KOPT-K1 (cell line): Measurements from ENCODE around the gene PAIP2B.

Source experiments
- H3K27ac ChIP-seq: fragments of 200-600 bp; sonication (generic); 2 replicates; pipeline ENCODE4 v1.5.1; 2016; ENCODE audit warnings: antibody characterized with exemption, mild to moderate bottlenecking, low read depth, low read length; ENCODE audit not compliant: poor library complexity, severe bottlenecking
- H3K36me3 ChIP-seq: fragments of 200-600 bp; sonication (generic); 2 replicates; pipeline ENCODE4 v1.5.1; 2017; ENCODE audit warnings: antibody characterized with exemption, mild to moderate bottlenecking, low read length, moderate library complexity; ENCODE audit not compliant: insufficient read depth
- H3K9me3 ChIP-seq: fragments of 200-600 bp; sonication (generic); 2 replicates; pipeline ENCODE4 v1.5.1; 2017; ENCODE audit warnings: antibody characterized with exemption, low read length, mild to moderate bottlenecking; ENCODE audit not compliant: insufficient read depth, poor library complexity, severe bottlenecking

PAIP2B gene

DNA sequence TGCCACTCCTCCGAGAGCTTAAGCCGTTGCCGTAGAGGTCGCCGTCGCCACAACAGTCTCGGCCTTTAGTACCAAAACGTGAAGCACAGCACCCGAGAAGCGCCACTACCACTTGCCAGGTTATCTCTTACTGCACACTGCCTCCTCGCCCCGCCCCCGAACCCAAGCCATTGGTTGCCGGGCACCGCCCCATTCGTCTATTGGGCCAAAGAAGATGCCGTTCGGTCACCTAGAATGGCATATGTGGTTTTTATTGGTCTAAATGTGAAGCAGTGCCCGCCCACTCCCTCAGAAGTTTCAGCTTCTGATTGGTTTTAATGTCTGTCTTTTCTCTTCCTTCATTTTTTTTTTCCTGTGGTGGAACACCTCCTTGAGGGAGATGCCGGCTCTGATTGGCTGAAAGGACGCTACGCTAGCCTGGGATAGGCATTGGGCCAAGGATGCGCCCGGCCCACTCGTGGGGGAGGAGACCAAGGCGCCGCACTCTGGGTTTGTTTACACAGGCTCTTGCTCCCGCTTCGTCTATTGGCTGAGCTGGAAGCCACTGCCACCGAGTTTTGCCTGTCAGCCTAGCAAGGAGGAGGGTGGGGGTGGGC, at the start of gene PAIP2B:
PAIP2B (minus strand) TSS at position 139 of the 596 bp plus-strand sequence. CDS start 24,514 bp downstream, outside the sequence.
- H3K27ac ChIP-seq: no peak within 1 kb of the TSS
- H3K36me3 ChIP-seq: no peaks in the 10 kb centered on the region
- H3K9me3 ChIP-seq: no peaks in the 10 kb centered on the region

GRCh38 chr2:71275939-71276310, 49.0 kb upstream of the PAIP2B start:
- H3K27ac ChIP-seq: no peak overlapping the region

GRCh38 chr2:71269511-71270090, 42.7 kb upstream of the PAIP2B start:
- H3K27ac ChIP-seq: no peak overlapping the region
- H3K36me3 ChIP-seq: no peaks in the 10 kb centered on the region
- no peaks in the 10 kb centered on the region for H3K9me3 ChIP-seq

More at GRCh38 chr2:71275939-71276310, 49.0 kb upstream of the PAIP2B start:
- H3K9me3 ChIP-seq: no peaks in the 10 kb centered on the region
- H3K36me3 ChIP-seq: no peaks in the 10 kb centered on the region

- Histone ChIP-seq H3K27ac (no peak overlapping the region), H3K36me3 (no peaks in the 10 kb centered on the region), H3K9me3 (no peaks in the 10 kb centered on the region)
Observed at GRCh38 chr2:71263386-71263785, 36.5 kb upstream of the PAIP2B start.

GRCh38 chr2:71261534-71261933, 34.6 kb upstream of the PAIP2B start:
- H3K36me3 ChIP-seq: no peaks in the 10 kb centered on the region
- no peak overlapping the region for H3K27ac ChIP-seq
- H3K9me3 ChIP-seq: no peaks in the 10 kb centered on the region

GRCh38 chr2:71256421-71256820, 29.5 kb upstream of the PAIP2B start:
- Histone ChIP-seq H3K36me3 (no peaks in the 10 kb centered on the region), H3K9me3 (no peaks in the 10 kb centered on the region), H3K27ac (no peak overlapping the region)

DNA sequence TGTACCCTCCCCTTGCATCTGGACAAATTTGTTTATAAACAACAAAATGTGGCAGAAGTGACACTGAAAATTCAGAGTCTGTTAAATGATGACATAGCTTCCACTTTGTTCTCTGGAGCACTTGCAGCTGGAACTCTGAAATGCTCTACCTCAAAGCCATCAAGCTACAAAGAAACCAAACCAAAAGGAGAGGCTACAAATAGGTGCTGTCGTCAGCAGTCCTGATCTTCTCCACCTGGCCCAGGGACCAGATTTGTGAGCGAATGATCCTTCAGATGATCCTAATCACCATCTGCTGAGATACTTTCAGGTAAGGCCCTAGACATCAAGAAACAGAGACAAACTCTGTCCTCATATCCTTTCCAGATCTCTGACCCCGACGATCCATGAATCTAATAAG, 27.9 kb upstream of the PAIP2B start:
- Histone ChIP-seq H3K36me3 (no peaks in the 10 kb centered on the region), H3K9me3 (no peaks in the 10 kb centered on the region), H3K27ac (no peak overlapping the region)

DNA sequence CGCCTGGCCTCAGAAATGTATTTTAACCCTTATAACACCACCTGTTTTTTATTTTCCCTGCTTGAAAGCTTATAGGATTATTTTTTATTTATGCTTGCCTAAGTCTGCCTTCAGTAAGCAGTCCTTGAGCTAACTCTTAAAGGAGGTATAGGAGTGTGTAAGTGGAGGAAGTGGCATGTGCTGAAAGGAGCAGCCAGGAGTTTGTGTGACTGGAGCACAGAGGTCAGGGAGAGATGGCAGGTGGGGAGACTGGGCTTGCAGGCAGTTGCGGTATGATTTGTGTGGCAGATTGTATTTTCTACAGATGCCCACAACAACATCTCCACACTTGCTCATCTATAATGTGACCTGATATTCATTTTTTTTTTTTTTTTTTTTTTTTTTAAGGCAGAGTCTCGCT, 27.2 kb upstream of the PAIP2B start:
- Histone ChIP-seq H3K36me3 (no peaks in the 10 kb centered on the region), H3K27ac (no peak overlapping the region)

GRCh38 chr2:71253476-71253875, 26.6 kb upstream of the PAIP2B start:
- no peak overlapping the region for H3K27ac ChIP-seq
- H3K36me3 ChIP-seq: no peaks in the 10 kb centered on the region
- H3K9me3 ChIP-seq: no peaks in the 10 kb centered on the region

More for the DNA sequence above, 27.2 kb upstream of the PAIP2B start:
- no peaks in the 10 kb centered on the region for H3K9me3 ChIP-seq

DNA sequence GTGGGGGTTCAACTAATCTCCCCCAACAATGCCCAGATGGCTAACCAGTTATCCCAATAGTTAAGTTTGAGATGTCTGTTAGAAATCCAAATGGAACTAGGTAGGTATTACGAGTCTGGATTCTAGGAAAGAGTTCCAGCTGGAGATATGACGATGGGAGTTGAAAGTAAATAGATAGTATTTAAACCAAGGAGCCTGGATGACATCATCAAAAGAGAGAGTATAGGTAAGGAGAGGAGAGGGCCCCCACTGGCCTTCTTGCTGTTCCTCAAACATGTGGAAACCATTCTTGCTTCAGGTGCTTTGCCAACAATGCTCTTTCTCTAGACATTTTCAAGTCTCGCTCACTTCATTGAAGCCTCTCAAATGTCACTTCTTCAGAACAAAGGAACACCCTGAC, 26.0 kb upstream of the PAIP2B start:
- Histone ChIP-seq H3K36me3 (no peaks in the 10 kb centered on the region), H3K27ac (no peak overlapping the region), H3K9me3 (no peaks in the 10 kb centered on the region)

DNA sequence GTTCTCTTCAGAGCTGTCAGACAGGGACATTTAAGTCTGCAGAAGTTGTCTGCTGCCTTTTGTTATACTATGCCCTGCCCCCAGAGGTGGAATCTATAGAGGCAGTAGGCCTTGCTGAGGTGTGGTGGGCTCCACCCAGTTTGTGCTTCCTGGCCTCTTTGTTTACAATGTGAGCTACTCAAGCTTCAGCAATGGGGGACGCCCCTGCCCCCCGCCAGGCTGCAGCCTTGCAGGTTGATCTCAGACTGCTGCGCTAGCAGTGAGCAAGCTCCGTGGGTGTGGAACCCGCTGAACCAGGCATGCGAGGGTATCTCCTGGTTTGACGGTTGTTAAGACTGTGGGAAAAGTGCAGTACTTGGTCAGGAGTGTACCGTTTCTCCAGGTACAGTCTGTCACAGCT, 24.0 kb upstream of the PAIP2B start:
- Histone ChIP-seq H3K36me3 (no peaks in the 10 kb centered on the region), H3K27ac (no peak overlapping the region), H3K9me3 (no peaks in the 10 kb centered on the region)

- no peaks in the 10 kb centered on the region for H3K9me3 ChIP-seq
- no peak overlapping the region for H3K27ac ChIP-seq
- H3K36me3 ChIP-seq: no peaks in the 10 kb centered on the region
Observed at GRCh38 chr2:71244302-71244660, 17.4 kb upstream of the PAIP2B start.

- H3K9me3 ChIP-seq: no peaks in the 10 kb centered on the region
- no peak overlapping the region for H3K27ac ChIP-seq
- H3K36me3 ChIP-seq: no peaks in the 10 kb centered on the region
Observed at GRCh38 chr2:71243634-71244301, 16.9 kb upstream of the PAIP2B start.

GRCh38 chr2:71240794-71241193, 13.9 kb upstream of the PAIP2B start:
- Histone ChIP-seq H3K36me3 (no peaks in the 10 kb centered on the region), H3K27ac (no peak overlapping the region), H3K9me3 (no peaks in the 10 kb centered on the region)

DNA sequence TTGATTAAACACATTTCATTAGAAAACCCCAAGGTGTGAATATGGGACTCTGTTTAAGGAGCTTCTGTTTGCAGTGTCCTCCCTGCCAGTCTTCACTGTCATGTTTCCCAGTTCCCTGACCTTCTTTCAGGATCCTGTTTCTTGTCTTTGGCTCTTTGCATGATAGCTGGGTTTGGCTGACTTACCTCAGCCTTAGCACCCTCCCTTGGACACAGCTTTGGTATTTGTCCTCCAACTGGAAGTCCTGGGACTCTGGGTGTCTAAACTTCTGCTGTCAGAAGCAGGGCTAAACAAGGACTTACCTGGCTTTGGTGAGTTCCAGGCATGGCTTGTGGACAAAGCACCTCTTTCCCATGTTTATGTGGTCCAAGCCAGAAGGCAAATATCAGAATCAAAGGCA, 11.2 kb upstream of the PAIP2B start:
- H3K27ac ChIP-seq: no peak overlapping the region
- peaks cover 11% of the 10 kb centered on the region for H3K9me3 ChIP-seq
- no peaks in the 10 kb centered on the region for H3K36me3 ChIP-seq
